Caco-2 (cell line): ENCODE measurements around the gene PHC1. TPM values are rescaled to one million over a fixed set of nuclear protein-coding genes. Genes with fewer than 3 reads are reported as not detected.

Source experiments
- BruUV-seq: library from RNA; stranded (reverse); fragments of 400-500 nt; replicated peaks from 2 replicates; lab custom pipeline; 2021; lab: Mats Ljungman, UMichigan
- CTCF ChIA-PET: fragments of 300-600 bp; sonication (Branson Sonifier 250); formaldehyde crosslinking; loops from one replicate; lab custom pipeline; 2022; ENCODE audit warnings: antibody characterized with exemption; lab: Charles Lee
- POLR2A ChIA-PET: fragments of 300-600 bp; sonication (Branson Sonifier 250); formaldehyde crosslinking; loops from one replicate; lab custom pipeline; 2022; ENCODE audit warnings: antibody characterized with exemption; lab: Charles Lee
- DNase-seq, 2 experiments: peaks; one replicate each; pipeline versions ENCODE4 v3.0.0 to v3.0.0-alpha.2; 2020 to 2022
- H3K27me3 ChIP-seq: replicated peaks from 2 replicates; pipeline ENCODE4 v1.6.0; 2011; ENCODE audit warnings: low read length; ENCODE audit not compliant: control insufficient read depth, insufficient read depth
- H3K36me3 ChIP-seq: 2 replicates; pipeline ENCODE4 v1.5.1; 2011; ENCODE audit warnings: low read length; ENCODE audit not compliant: control insufficient read depth, insufficient read depth
- H3K4me1 ChIP-seq: fragments of 250-450 bp; sonication (Bioruptor Pico); 2 replicates; pipeline ENCODE4 v1.5.1; 2020; ENCODE audit warnings: mild to moderate bottlenecking
- H3K4me3 ChIP-seq: 2 replicates; pipeline ENCODE4 v1.5.1; 2011; ENCODE audit warnings: low read depth, mild to moderate bottlenecking, control low read depth, low read length
- H3K9me3 ChIP-seq: fragments of 250-450 bp; sonication (Bioruptor Pico); 2 replicates; pipeline ENCODE4 v1.5.1; 2020; ENCODE audit warnings: mild to moderate bottlenecking, moderate library complexity
- H3K27ac Mint-ChIP-seq: one replicate; pipeline ENCODE4 v1.8.0; 2022; ENCODE audit warnings: mixed read lengths; ENCODE audit not compliant: unreplicated experiment
- H3K27me3 Mint-ChIP-seq: one replicate; pipeline ENCODE4 v1.8.0; 2022; ENCODE audit warnings: mixed read lengths; ENCODE audit not compliant: insufficient read depth, unreplicated experiment
- H3K36me3 Mint-ChIP-seq: one replicate; pipeline ENCODE4 v1.8.0; 2022; ENCODE audit warnings: mild to moderate bottlenecking, mixed read lengths; ENCODE audit not compliant: insufficient read depth, unreplicated experiment
- H3K4me1 Mint-ChIP-seq: one replicate; pipeline ENCODE4 v1.8.0; 2022; ENCODE audit warnings: low read depth, mixed read lengths; ENCODE audit not compliant: unreplicated experiment
- H3K4me3 Mint-ChIP-seq: one replicate; pipeline ENCODE4 v1.8.0; 2022; ENCODE audit warnings: mild to moderate bottlenecking, moderate library complexity, mixed read lengths; ENCODE audit not compliant: unreplicated experiment
- H3K9me3 Mint-ChIP-seq: one replicate; pipeline ENCODE4 v1.8.0; 2022; ENCODE audit warnings: mixed read lengths; ENCODE audit not compliant: unreplicated experiment
- CTCF ChIP-seq, 2 experiments: fragments of 200-600 bp in 1 of 2; IDR thresholded peaks; 1 replicate in 1 of 2; 2 replicates in 1 of 2; pipeline versions ENCODE4 v1.5.1 to v1.8.0; 2011 to 2022; ENCODE audit warnings: antibody characterized with exemption in 1 of 2, control low read depth in 1 of 2, inconsistent platforms in 1 of 2, low read depth in 1 of 2, low read length in 1 of 2, mild to moderate bottlenecking in 1 of 2, moderate library complexity in 1 of 2; ENCODE audit not compliant: insufficient read depth in 1 of 2, severe bottlenecking in 1 of 2, unreplicated experiment in 1 of 2
- intact Hi-C: fragments of 100-400 bp; cut with micrococcal nuclease; formaldehyde crosslinking; loops from one replicate; pipeline ENCODE4 v1.10.0; 2022; ENCODE audit not compliant: unreplicated experiment
- total RNA-seq: library from RNA; stranded (reverse); gene quantifications from 2 replicates; pipeline ENCODE4 v1.2.3, GENCODE V29; 2022

Gene PHC1
- total RNA-seq, 1 experiment from 2014 or later: 28.7 TPM

DNA sequence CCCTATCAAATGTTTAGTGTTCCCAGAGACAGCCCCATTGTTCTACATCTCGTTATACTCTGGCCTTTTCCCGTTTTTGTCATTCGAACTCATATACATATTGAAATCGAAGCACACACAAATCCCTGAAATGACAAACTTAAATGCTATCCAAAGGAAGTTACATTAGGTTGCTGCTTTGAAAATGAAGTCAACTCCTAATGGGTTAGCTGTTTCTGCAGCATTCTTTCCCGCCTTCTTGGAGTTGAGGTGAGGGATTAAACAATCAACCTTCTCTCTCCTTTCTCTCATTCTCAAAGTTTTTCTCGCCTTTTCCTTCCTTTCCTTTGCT, 642 bp upstream of the PHC1 start:
- POLR2A ChIA-PET: interaction anchor here (1.8 kb wide), 1 partner anchor 36 kb away, joined by 17 read pairs; the partner anchor contains the start of gene M6PR

DNA sequence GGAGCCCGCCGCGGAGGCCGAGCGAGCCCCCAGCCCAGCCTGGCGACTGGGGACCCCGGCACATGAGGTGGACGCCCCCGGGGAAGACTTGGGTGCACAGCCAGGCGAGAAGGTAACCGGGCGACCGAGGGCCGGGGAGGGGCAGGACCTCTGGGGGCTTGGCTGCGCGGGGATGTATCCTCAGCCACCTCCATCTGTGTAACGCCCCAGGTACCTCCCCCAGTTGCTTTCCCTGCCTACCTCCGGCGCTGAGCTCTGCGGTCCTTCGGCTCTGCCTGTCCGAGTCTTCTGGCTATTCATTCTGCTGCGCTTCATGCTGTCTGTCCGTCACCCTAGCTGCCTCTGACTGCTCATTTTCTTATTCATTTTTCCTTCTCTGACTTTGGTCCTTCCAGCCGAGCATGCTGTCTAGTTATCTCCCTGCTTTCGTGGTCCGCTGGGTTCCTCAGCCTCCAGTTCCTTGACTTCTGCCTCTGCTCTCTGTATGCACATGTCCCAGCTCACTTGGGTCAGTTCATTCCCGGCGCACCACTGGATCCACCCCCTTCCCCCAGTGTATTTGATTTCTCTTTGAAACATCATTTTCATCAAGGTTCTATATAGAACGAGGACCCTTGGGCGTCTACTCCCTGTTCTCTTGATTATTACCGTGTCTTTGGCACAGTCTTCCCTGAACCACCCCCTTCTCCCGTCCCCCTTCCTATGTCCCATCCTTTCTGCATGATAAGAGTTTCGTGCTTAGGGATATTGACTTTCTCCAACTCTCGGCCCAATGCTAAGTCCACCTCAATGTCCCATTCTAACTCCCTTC, 612 bp downstream of the PHC1 start:
- Histone ChIP-seq H3K4me1 (peaks cover 25% of the 10 kb centered on the region), H3K4me3 (peak overlapping the region; percentile 49), H3K36me3 (no peaks in the 10 kb centered on the region), H3K27me3 (no peaks in the 10 kb centered on the region), H3K9me3 (no peaks in the 10 kb centered on the region)
- TF ChIP-seq CTCF (IDR thresholded peaks at IDR 0.05; ENCODE audit: insufficient read depth in 1 of 2, low read depth in 1 of 2, low read length in 1 of 2, severe bottlenecking in 1 of 2, unreplicated experiment in 1 of 2): no peak
- ChIA-PET CTCF (interaction anchor here (0.8 to 2.1 kb wide), 4 partner anchors 24 to 258 kb away, joined by 4 to 17 read pairs (median 8); partner anchors contain the start of gene M6PR), POLR2A (interaction anchor here (1.8 kb wide), 1 partner anchor 35 kb away, joined by 17 read pairs; the partner anchor contains the start of gene M6PR)
- Mint-ChIP-seq H3K36me3 (peaks cover 6% of the 10 kb centered on the region), H3K4me1 (peaks cover 15% of the 10 kb centered on the region), H3K4me3 (no peak overlapping the region), H3K27me3 (no peaks in the 10 kb centered on the region), H3K27ac (no peak overlapping the region), H3K9me3 (no peaks in the 10 kb centered on the region)
- intact Hi-C loops: loop anchor here (1.0 to 2.0 kb wide), 2 partner anchors 34 to 124 kb away; partner anchors contain the start of gene M6PR
- no TSS peak for BruUV-seq
- peak; percentile 79 to 81 for DNase-seq

More for the DNA sequence above, 642 bp upstream of the PHC1 start:
- no peak for TF ChIP-seq CTCF (IDR thresholded peaks at IDR 0.05; ENCODE audit: insufficient read depth in 1 of 2, low read depth in 1 of 2, low read length in 1 of 2, severe bottlenecking in 1 of 2, unreplicated experiment in 1 of 2)
- DNase-seq: no peak
- H3K27me3 Mint-ChIP-seq: no peaks in the 10 kb centered on the region
- CTCF ChIA-PET: interaction anchor here (0.8 to 2.1 kb wide), 2 partner anchors 11 to 36 kb away, joined by 4 to 17 read pairs; partner anchors contain the start of gene M6PR
- TSS peak; percentile 72 for BruUV-seq
- H3K9me3 ChIP-seq: no peaks in the 10 kb centered on the region
- H3K36me3 Mint-ChIP-seq: peaks cover 6% of the 10 kb centered on the region
- no peaks in the 10 kb centered on the region for H3K36me3 ChIP-seq
- H3K27me3 ChIP-seq: no peaks in the 10 kb centered on the region
- intact Hi-C loops: loop anchor here (1.0 to 2.0 kb wide), 2 partner anchors 36 to 125 kb away; partner anchors contain the start of gene M6PR
- no peaks in the 10 kb centered on the region for H3K9me3 Mint-ChIP-seq
- peak overlapping the region; percentile 43 for H3K4me3 ChIP-seq
- H3K4me3 Mint-ChIP-seq: peak overlapping the region; percentile 79
- peaks cover 25% of the 10 kb centered on the region for H3K4me1 ChIP-seq
- H3K4me1 Mint-ChIP-seq: peaks cover 15% of the 10 kb centered on the region
- peak overlapping the region; percentile 79 for H3K27ac Mint-ChIP-seq

- POLR2A ChIA-PET: no interaction called here
- CTCF ChIA-PET: no interaction called here
- Histone ChIP-seq H3K9me3 (no peaks in the 10 kb centered on the region), H3K4me1 (peaks cover 25% of the 10 kb centered on the region), H3K36me3 (no peaks in the 10 kb centered on the region), H3K4me3 (no peak overlapping the region), H3K27me3 (no peaks in the 10 kb centered on the region)
- H3K4me3 Mint-ChIP-seq: no peak overlapping the region
- TF ChIP-seq CTCF (IDR thresholded peaks at IDR 0.05; ENCODE audit: insufficient read depth in 1 of 2, low read depth in 1 of 2, low read length in 1 of 2, severe bottlenecking in 1 of 2, unreplicated experiment in 1 of 2): no peak
- H3K27me3 Mint-ChIP-seq: no peaks in the 10 kb centered on the region
- no TSS peak for BruUV-seq
- no peak overlapping the region for H3K27ac Mint-ChIP-seq
- peaks cover 6% of the 10 kb centered on the region for H3K36me3 Mint-ChIP-seq
- intact Hi-C loops: no loop called here
- DNase-seq: no peak
- H3K9me3 Mint-ChIP-seq: no peaks in the 10 kb centered on the region
- peaks cover 15% of the 10 kb centered on the region for H3K4me1 Mint-ChIP-seq
Observed at GRCh38 chr12:8916154-8916553, 1.8 kb downstream of the PHC1 start.
